DND-41 (cell line): ENCODE results near the gene GPER1.

Experiments
- EZH2 ChIP-seq: IDR thresholded peaks from 3 replicates; pipeline ENCODE4 v1.6.1; 2012; ENCODE audit warnings: borderline replicate concordance, low read depth, mild to moderate bottlenecking, moderate library complexity, low read length, inconsistent platforms; ENCODE audit not compliant: severe bottlenecking
- TF ChIP-seq, protein P1 (sequence below): IDR thresholded peaks from 2 replicates; pipeline ENCODE4 v1.5.1; 2012; ENCODE audit warnings: borderline replicate concordance, low read length, moderate library complexity, mild to moderate bottlenecking; ENCODE audit not compliant: poor library complexity, severe bottlenecking; ENCODE audit errors: extremely low read depth

DNA sequence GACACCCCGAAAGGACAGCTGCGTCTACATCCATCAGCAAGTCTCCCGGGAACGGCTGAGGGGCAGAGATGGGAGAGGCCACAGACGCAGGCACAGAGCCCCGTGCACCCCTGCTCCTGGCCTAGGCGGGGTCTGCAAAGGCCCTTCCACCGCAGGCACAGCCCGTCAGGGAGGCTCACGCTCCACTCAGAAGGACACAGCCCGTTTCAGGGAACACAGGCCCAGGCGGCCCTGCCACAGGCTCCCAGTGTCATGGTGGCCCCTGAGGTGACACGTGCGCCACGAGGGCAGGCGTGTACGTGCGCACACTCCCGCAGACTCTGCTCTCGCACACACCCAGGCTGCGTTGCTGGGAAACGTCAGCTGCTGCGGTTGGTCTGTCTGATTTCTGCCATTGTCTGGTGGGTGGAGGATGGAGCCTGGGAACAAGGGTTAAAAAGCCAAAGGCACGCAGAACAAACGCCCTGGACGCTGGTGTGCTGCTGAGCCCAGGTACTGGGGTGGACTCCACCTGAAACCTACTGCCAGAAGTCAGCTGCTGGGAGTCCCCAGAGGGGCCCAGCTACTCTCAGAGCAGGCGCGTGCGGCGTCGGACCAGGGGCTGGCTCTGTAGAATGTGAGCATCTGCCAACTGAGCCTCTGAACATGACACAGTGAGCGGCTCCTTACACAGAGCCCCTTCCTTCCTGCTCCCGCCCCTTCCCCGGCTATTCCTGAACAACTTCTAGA is 13.1 kb downstream of the GPER1 start:
- TF ChIP-seq, protein P1, sequence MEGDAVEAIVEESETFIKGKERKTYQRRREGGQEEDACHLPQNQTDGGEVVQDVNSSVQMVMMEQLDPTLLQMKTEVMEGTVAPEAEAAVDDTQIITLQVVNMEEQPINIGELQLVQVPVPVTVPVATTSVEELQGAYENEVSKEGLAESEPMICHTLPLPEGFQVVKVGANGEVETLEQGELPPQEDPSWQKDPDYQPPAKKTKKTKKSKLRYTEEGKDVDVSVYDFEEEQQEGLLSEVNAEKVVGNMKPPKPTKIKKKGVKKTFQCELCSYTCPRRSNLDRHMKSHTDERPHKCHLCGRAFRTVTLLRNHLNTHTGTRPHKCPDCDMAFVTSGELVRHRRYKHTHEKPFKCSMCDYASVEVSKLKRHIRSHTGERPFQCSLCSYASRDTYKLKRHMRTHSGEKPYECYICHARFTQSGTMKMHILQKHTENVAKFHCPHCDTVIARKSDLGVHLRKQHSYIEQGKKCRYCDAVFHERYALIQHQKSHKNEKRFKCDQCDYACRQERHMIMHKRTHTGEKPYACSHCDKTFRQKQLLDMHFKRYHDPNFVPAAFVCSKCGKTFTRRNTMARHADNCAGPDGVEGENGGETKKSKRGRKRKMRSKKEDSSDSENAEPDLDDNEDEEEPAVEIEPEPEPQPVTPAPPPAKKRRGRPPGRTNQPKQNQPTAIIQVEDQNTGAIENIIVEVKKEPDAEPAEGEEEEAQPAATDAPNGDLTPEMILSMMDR = no peak
- TF ChIP-seq EZH2 = no peak
